Naive thymus-derived CD4-positive, alpha-beta T cell (primary cell): ENCODE measurements around the gene WDR49. TPM values are rescaled to one million over a fixed set of nuclear protein-coding genes. Genes with fewer than 3 reads are reported as not detected.

ENCODE experiments used
- ATAC-seq: fragments of 150-1000 bp; cut with Tn5 transposase; 2 replicates; pipeline ENCODE4 v1.10.0; 2021; ENCODE audit warnings: mild to moderate bottlenecking, moderate library complexity
- CTCF ChIA-PET: fragments of 350-600 bp; sonication (Branson Sonifier 250); formaldehyde crosslinking; loops from one replicate; lab custom pipeline; 2021; ENCODE audit warnings: antibody characterized with exemption; lab: Charles Lee
- POLR2A ChIA-PET: fragments of 350-600 bp; sonication (Branson Sonifier 250); formaldehyde crosslinking; loops from one replicate; lab custom pipeline; 2021; ENCODE audit warnings: antibody characterized with exemption, inconsistent platforms; lab: Charles Lee
- DNase-seq, 9 donors: peaks; one replicate each; pipeline versions ENCODE4 v3.0.0 to v3.0.0-alpha.2; 2020 to 2022; ENCODE audit warnings: mixed read lengths in 1 of 9
- H3K27ac ChIP-seq: one replicate; pipeline ENCODE4 v1.7.0; 2013; ENCODE audit warnings: mild to moderate bottlenecking, low read depth, low read length, moderate library complexity
- H3K27me3 ChIP-seq, 2 donors: one replicate each; pipeline ENCODE4 v1.7.0; 2013; ENCODE audit warnings: low read length in 2 of 2, mild to moderate bottlenecking in 2 of 2, moderate library complexity in 2 of 2; ENCODE audit not compliant: control insufficient read depth in 2 of 2, insufficient read depth in 2 of 2
- H3K36me3 ChIP-seq, 3 experiments: 1 replicate in 2 of 3; 2 replicates in 1 of 3; pipeline ENCODE4 v1.7.0; 2013; ENCODE audit warnings: low read length in 3 of 3, mild to moderate bottlenecking in 3 of 3, moderate library complexity in 1 of 3; ENCODE audit not compliant: insufficient read depth in 3 of 3, control insufficient read depth in 2 of 3
- H3K4me1 ChIP-seq, 2 donors: one replicate each; pipeline ENCODE4 v1.7.0; 2013; ENCODE audit warnings: low read length in 2 of 2, mild to moderate bottlenecking in 2 of 2, moderate library complexity in 1 of 2; ENCODE audit not compliant: control insufficient read depth in 2 of 2, insufficient read depth in 2 of 2
- H3K4me3 ChIP-seq: 2 replicates; pipeline ENCODE4 v1.7.0; 2013; ENCODE audit warnings: mild to moderate bottlenecking, low read length
- H3K9me3 ChIP-seq, 3 experiments: 1 replicate in 2 of 3; 2 replicates in 1 of 3; pipeline ENCODE4 v1.7.0; 2013; ENCODE audit warnings: low read length in 3 of 3; ENCODE audit not compliant: control insufficient read depth in 2 of 3
- H3K27ac Mint-ChIP-seq, 9 donors: one replicate each; pipeline ENCODE4 v1.8.0; 2020 to 2022; ENCODE audit warnings: mixed read lengths in 9 of 9, mild to moderate bottlenecking in 8 of 9, moderate library complexity in 5 of 9, inconsistent platforms in 2 of 9
- H3K27me3 Mint-ChIP-seq, 5 donors: one replicate each; pipeline ENCODE4 v1.8.0; 2021 to 2022; ENCODE audit warnings: mixed read lengths in 5 of 5, mild to moderate bottlenecking in 1 of 5
- H3K36me3 Mint-ChIP-seq, 5 donors: one replicate each; pipeline ENCODE4 v1.8.0; 2020 to 2022; ENCODE audit warnings: mixed read lengths in 5 of 5, mild to moderate bottlenecking in 3 of 5, inconsistent platforms in 1 of 5
- H3K4me1 Mint-ChIP-seq, 7 donors: one replicate each; pipeline ENCODE4 v1.8.0; 2020 to 2022; ENCODE audit warnings: mixed read lengths in 7 of 7, mild to moderate bottlenecking in 3 of 7, inconsistent platforms in 1 of 7
- H3K4me3 Mint-ChIP-seq, 10 donors: one replicate each; pipeline ENCODE4 v1.8.0; 2020 to 2022; ENCODE audit warnings: mild to moderate bottlenecking in 10 of 10, mixed read lengths in 10 of 10, moderate library complexity in 6 of 10, inconsistent platforms in 2 of 10
- H3K9me3 Mint-ChIP-seq, 11 donors: one replicate each; pipeline ENCODE4 v1.8.0; 2020 to 2022; ENCODE audit warnings: mixed read lengths in 11 of 11, mild to moderate bottlenecking in 4 of 11, inconsistent platforms in 1 of 11, moderate library complexity in 1 of 11
- intact Hi-C, 2 donors: fragments of 100-400 bp; cut with micrococcal nuclease; formaldehyde crosslinking; loops; one replicate each; pipeline ENCODE4 v1.15.1; 2023
- polyA plus RNA-seq, 2 donors: library from polyadenylated mRNA; unstranded; fragments of 300-500 nt; fragmentation: Illumina TruSeq; gene quantifications; one replicate each; pipeline ENCODE4 v1.2.3, GENCODE V29; 2021
- total RNA-seq, 6 experiments: library from RNA in 5 of 6; stranded (reverse) in 5 of 6; gene quantifications; 1 replicate in 5 of 6; 2 replicates in 1 of 6; pipeline ENCODE4 v1.2.3 and lab custom pipeline; 2021 to 2026

WDR49 gene
- total and polyA plus RNA-seq, 7 experiments from 2014 or later: 0.11 to 2.4 (median 0.29) TPM; not detected in 2

DNA sequence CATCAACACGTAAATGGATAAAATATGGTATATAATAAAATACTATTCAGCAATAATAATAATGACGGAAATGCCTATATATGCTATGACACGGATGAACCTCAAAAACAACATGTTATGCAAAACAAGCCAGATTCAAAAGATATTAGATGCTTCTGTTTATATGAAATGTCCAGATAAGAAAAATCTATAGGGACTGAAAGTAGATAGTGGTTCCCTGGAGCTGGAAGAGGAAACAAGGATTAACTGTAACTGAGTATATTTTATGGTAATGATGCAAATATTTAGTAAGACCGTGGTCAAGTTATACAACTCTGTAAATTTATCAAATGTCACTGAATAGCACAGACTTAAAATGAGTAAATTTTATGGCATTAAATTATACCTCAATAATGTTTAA, 25.8 kb upstream of the WDR49 start:
- Histone ChIP-seq H3K4me1 (no peaks in the 10 kb centered on the region), H3K4me3 (no peak overlapping the region), H3K27me3 (no peaks in the 10 kb centered on the region), H3K27ac (no peak overlapping the region), H3K9me3 (peaks cover 0 to 7% (median 0%) of the 10 kb centered on the region in 3 experiments), H3K36me3 (peaks cover 11 to 35% (median 13%) of the 10 kb centered on the region in 3 experiments)
- ChIA-PET POLR2A (no interaction called here), CTCF (no interaction called here)
- peaks cover 0 to 30% (median 20%) of the 10 kb centered on the region in 11 donors for H3K9me3 Mint-ChIP-seq
- H3K4me3 Mint-ChIP-seq: no peak overlapping the region
- DNase-seq: no peak
- no peak overlapping the region for H3K27ac Mint-ChIP-seq
- peaks cover 0 to 2% (median 0%) of the 10 kb centered on the region in 7 donors for H3K4me1 Mint-ChIP-seq
- peaks cover 26 to 76% (median 70%) of the 10 kb centered on the region in 5 donors for H3K36me3 Mint-ChIP-seq
- ATAC-seq: no peak
- intact Hi-C loops: no loop called here
- H3K27me3 Mint-ChIP-seq: no peaks in the 10 kb centered on the region

DNA sequence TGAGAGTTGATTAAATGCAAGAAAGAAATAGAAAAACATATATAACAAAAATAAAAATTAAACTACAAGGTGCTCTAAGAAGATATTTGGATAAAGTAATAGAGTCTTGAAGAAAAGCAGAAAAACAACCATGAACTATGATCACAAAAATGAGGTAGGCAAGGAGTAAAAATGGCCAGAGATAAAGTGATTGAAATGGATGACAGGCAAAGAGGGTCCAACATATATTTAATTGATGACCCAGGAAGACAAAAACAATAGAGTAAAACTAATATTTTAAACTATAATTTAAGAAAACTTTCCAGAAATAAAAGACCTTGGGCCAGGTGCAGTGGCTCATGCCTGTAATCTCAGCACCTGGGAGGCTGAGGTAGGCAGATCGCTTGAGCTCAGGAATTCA, 22.1 kb upstream of the WDR49 start:
- CTCF ChIA-PET: no interaction called here
- Mint-ChIP-seq H3K36me3 (peaks cover 30 to 86% (median 85%) of the 10 kb centered on the region in 5 donors), H3K4me3 (no peak overlapping the region), H3K4me1 (no peaks in the 10 kb centered on the region), H3K27me3 (no peaks in the 10 kb centered on the region), H3K9me3 (peaks cover 5 to 49% (median 21%) of the 10 kb centered on the region in 11 donors), H3K27ac (no peak overlapping the region)
- H3K9me3 ChIP-seq: peaks cover 0 to 13% (median 0%) of the 10 kb centered on the region in 3 experiments
- no peaks in the 10 kb centered on the region for H3K4me1 ChIP-seq
- H3K27me3 ChIP-seq: no peaks in the 10 kb centered on the region
- ATAC-seq (no peak), DNase-seq (no peak)
- POLR2A ChIA-PET: no interaction called here
- no peak overlapping the region for H3K27ac ChIP-seq
- peaks cover 6 to 34% (median 7%) of the 10 kb centered on the region in 3 experiments for H3K36me3 ChIP-seq
- intact Hi-C loops: no loop called here
- no peak overlapping the region for H3K4me3 ChIP-seq

DNA sequence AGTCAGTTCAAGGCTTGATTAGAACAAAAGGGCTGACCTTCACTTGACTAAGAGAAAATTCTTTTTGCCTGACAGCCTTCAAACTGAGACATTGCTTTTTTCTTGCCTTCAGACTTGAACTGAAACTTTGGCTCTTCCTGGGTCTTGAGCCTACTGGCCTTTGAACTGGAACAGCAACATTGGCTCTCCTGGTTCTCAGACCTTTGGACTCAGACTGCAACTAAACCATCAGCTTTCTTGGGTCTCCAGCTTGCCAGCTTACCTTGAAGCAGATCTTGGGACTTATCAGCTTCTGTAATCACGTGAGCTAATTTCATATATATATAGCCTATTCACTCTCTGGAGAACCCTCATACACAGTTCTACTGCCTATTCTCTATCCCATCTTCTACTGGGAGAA, 19.5 kb upstream of the WDR49 start:
- Mint-ChIP-seq H3K9me3 (peaks cover 5 to 49% (median 21%) of the 10 kb centered on the region in 11 donors), H3K36me3 (peaks cover 25 to 69% (median 61%) of the 10 kb centered on the region in 5 donors)

DNA sequence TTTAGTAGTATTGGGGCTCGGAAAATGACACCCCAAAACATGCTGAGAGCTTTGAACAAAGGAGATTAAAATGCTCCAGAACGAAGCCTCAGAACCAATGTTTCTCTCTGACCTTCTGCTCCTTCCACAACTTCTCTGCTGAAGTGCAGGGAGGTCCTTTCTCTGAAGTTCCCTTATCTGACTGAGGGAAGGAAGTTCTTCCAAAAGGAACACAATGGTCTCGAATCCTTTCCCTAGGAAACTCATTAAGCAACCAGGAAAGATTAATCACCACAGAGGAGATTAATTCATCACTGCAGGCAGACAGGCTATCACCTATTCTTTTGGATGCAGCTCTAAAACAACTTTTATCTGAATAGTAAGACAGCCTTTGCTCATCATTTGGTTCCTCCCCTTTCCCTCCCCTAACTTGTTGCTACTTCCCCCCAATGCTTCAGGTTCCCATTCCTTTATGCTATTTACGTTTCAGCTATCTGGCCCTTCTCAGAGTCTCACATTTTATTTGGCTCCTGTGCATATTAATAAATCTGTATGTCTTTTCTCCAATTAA, 18.2 kb upstream of the WDR49 start:
- no peaks in the 10 kb centered on the region for H3K4me1 Mint-ChIP-seq
- CTCF ChIA-PET: no interaction called here
- no peaks in the 10 kb centered on the region for H3K4me1 ChIP-seq
- H3K4me3 Mint-ChIP-seq: no peak overlapping the region
- peaks cover 0 to 13% (median 0%) of the 10 kb centered on the region in 3 experiments for H3K9me3 ChIP-seq
- POLR2A ChIA-PET: no interaction called here
- peak overlapping the region in 1 of 9 donors; percentile 72 for H3K27ac Mint-ChIP-seq
- H3K27me3 Mint-ChIP-seq: no peaks in the 10 kb centered on the region
- DNase-seq (no peak), ATAC-seq (no peak)
- intact Hi-C loops: no loop called here
- peaks cover 25 to 57% (median 49%) of the 10 kb centered on the region in 5 donors for H3K36me3 Mint-ChIP-seq
- H3K27me3 ChIP-seq: no peaks in the 10 kb centered on the region
- H3K9me3 Mint-ChIP-seq: peaks cover 5 to 43% (median 20%) of the 10 kb centered on the region in 11 donors
- peaks cover 1 to 31% (median 6%) of the 10 kb centered on the region in 3 experiments for H3K36me3 ChIP-seq
- H3K27ac ChIP-seq: no peak overlapping the region
- H3K4me3 ChIP-seq: no peak overlapping the region

More for the DNA sequence above, 19.5 kb upstream of the WDR49 start:
- Mint-ChIP-seq H3K4me3 (no peak overlapping the region), H3K27me3 (no peaks in the 10 kb centered on the region), H3K27ac (peak overlapping the region in 1 of 9 donors; percentile 12), H3K4me1 (no peaks in the 10 kb centered on the region)
- H3K4me3 ChIP-seq: no peak overlapping the region
- intact Hi-C loops: no loop called here
- POLR2A ChIA-PET: no interaction called here
- H3K27me3 ChIP-seq: no peaks in the 10 kb centered on the region
- DNase-seq (no peak), ATAC-seq (no peak)
- H3K4me1 ChIP-seq: no peaks in the 10 kb centered on the region
- peaks cover 0 to 13% (median 0%) of the 10 kb centered on the region in 3 experiments for H3K9me3 ChIP-seq
- H3K27ac ChIP-seq: no peak overlapping the region
- CTCF ChIA-PET: no interaction called here
- H3K36me3 ChIP-seq: peaks cover 6 to 31% (median 6%) of the 10 kb centered on the region in 3 experiments

DNA sequence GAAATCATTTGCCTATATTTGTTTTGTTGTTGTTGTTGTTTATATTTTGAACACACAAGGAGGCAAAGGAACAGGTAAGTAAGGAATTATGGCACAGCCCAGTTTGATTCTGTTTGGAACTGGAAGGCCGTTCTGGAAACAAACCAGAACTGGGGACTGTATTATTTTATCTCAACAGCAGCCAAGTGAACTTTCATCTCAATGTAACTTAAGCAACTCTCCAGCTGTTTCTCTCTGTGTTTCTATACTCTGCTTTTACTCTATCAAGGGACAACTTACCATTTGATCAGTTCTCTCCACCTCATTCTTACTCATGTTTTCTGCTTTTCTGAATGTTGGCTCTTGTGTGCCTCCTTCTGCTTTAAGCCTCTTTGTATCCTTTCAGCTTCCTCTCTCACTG, 16.0 kb upstream of the WDR49 start:
- Histone ChIP-seq H3K9me3 (peaks cover 0 to 6% (median 0%) of the 10 kb centered on the region in 3 experiments), H3K4me3 (no peak overlapping the region), H3K4me1 (no peaks in the 10 kb centered on the region), H3K27ac (no peak overlapping the region), H3K27me3 (no peaks in the 10 kb centered on the region), H3K36me3 (peaks cover 0 to 15% (median under 1%) of the 10 kb centered on the region in 3 experiments)
- ChIA-PET CTCF (no interaction called here), POLR2A (no interaction called here)
- H3K4me1 Mint-ChIP-seq: no peaks in the 10 kb centered on the region
- H3K36me3 Mint-ChIP-seq: peaks cover 9 to 34% (median 29%) of the 10 kb centered on the region in 5 donors
- H3K9me3 Mint-ChIP-seq: peaks cover 0 to 28% (median 8%) of the 10 kb centered on the region in 11 donors
- H3K27me3 Mint-ChIP-seq: no peaks in the 10 kb centered on the region
- DNase-seq (no peak), ATAC-seq (no peak)
- H3K4me3 Mint-ChIP-seq: no peak overlapping the region
- intact Hi-C loops: no loop called here
- H3K27ac Mint-ChIP-seq: peak overlapping the region in 2 of 9 donors; percentile 1 to 47

DNA sequence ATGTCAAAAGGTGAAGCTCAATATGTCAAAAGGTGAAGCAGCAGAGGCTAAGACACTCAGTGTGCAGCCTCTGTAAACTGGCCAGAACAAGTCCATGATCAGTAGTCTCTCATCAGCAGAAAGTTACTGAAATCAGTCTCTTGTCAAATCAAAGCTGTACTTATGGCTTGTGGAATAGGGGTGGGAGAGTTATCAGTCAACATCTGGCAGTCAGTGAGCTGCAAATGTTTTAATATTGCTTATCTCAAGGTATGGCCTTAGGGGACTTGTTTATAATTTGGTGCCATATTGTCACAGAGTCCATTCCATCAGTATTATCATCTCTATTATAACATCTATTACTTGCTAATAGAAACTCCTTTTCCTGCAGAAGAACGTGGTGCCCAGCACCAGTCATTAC, 14.9 kb upstream of the WDR49 start:
- Mint-ChIP-seq H3K27ac (no peak overlapping the region), H3K9me3 (peaks cover 0 to 18% (median 3%) of the 10 kb centered on the region in 11 donors), H3K4me3 (no peak overlapping the region), H3K4me1 (no peaks in the 10 kb centered on the region), H3K27me3 (no peaks in the 10 kb centered on the region), H3K36me3 (peaks cover 0 to 24% (median 19%) of the 10 kb centered on the region in 5 donors)
- Histone ChIP-seq H3K27me3 (no peaks in the 10 kb centered on the region), H3K36me3 (peaks cover 0 to 6% (median 0%) of the 10 kb centered on the region in 3 experiments), H3K4me1 (no peaks in the 10 kb centered on the region), H3K9me3 (peaks cover 0 to 6% (median 0%) of the 10 kb centered on the region in 3 experiments), H3K27ac (no peak overlapping the region), H3K4me3 (no peak overlapping the region)
- ATAC-seq (no peak), DNase-seq (no peak)
- intact Hi-C loops: no loop called here
- ChIA-PET CTCF (interaction anchor here (1.1 kb wide), 1 partner anchor 81 kb away, joined by 3 read pairs; no protein-coding TSS in a partner anchor), POLR2A (no interaction called here)

DNA sequence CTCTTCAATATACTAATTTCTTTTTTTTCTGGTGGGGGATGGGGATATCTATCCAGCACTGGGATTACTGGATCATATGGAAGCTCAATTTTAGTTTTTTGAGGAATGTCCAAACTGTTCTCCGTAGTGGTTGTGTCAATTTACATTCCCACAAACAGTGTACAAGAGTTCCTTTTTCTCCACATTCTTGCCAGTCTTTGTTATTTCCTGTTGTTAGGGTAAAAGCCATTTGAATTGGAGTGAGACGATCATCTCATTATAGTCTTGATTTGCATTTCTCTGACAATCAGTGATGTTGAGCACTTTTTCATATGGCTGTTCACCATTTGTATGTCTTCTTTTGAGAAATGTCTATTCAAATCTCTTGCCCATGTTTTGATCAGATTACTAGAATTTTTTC, 12.8 kb upstream of the WDR49 start:
- Histone ChIP-seq H3K36me3 (no peaks in the 10 kb centered on the region), H3K4me3 (no peak overlapping the region), H3K4me1 (no peaks in the 10 kb centered on the region), H3K9me3 (no peaks in the 10 kb centered on the region), H3K27me3 (no peaks in the 10 kb centered on the region), H3K27ac (no peak overlapping the region)
- POLR2A ChIA-PET: no interaction called here
- CTCF ChIA-PET: interaction anchor here (1.2 kb wide), 1 partner anchor 18 kb away, joined by 3 read pairs; no protein-coding TSS in a partner anchor
- Mint-ChIP-seq H3K27me3 (no peaks in the 10 kb centered on the region), H3K4me1 (no peaks in the 10 kb centered on the region), H3K27ac (no peak overlapping the region), H3K36me3 (peaks cover 0 to 5% (median 3%) of the 10 kb centered on the region in 5 donors), H3K9me3 (peaks cover 0 to 9% (median 3%) of the 10 kb centered on the region in 11 donors), H3K4me3 (no peak overlapping the region)
- ATAC-seq (no peak), DNase-seq (no peak)
- intact Hi-C loops: no loop called here
